IMR-90 (cell line): Measurements from ENCODE around the gene SS18L1. TPM values are rescaled to one million over a fixed set of nuclear protein-coding genes. Genes with fewer than 3 reads are reported as not detected.

Experiments used
- ATAC-seq: fragments of 200-7000 bp; cut with Tn5 transposase; 2 replicates; pipeline ENCODE4 v1.9.1; 2020; ENCODE audit warnings: low read depth, mild to moderate bottlenecking, moderate library complexity
- BruUV-seq: library from RNA; stranded (reverse); fragments of 400-500 nt; replicated peaks from 2 replicates; lab custom pipeline; 2021; lab: Mats Ljungman, UMichigan
- CTCF ChIA-PET: fragments of 300-600 bp; formaldehyde crosslinking; extraction: SDS; loops from one replicate; lab custom pipeline; 2021; ENCODE audit warnings: antibody characterized with exemption; lab: Yijun Ruan, JAX
- POLR2A ChIA-PET: fragments of 300-600 bp; sonication (Branson Sonifier 250); formaldehyde crosslinking; loops from one replicate; lab custom pipeline; 2022; ENCODE audit warnings: antibody characterized with exemption; ENCODE audit not compliant: unreplicated experiment; lab: Charles Lee
- DNase-seq: peaks from one replicate; pipeline ENCODE4 v3.0.0; 2013
- H2AFZ ChIP-seq: replicated peaks from 2 replicates; pipeline ENCODE3; 2013; ENCODE audit warnings: low read length, mild to moderate bottlenecking; ENCODE audit not compliant: poor library complexity
- H2AK5ac ChIP-seq: 2 replicates; pipeline ENCODE4 v1.6.1; 2013; ENCODE audit warnings: low read depth, low read length, inconsistent platforms
- H2AK9ac ChIP-seq: replicated peaks from 2 replicates; pipeline ENCODE3; 2013; ENCODE audit warnings: mild to moderate bottlenecking, low read depth, low read length, moderate library complexity; ENCODE audit not compliant: poor library complexity
- H2BK120ac ChIP-seq: 2 replicates; pipeline ENCODE4 v1.6.1; 2013; ENCODE audit warnings: low read depth, low read length, inconsistent platforms
- H2BK15ac ChIP-seq: 3 replicates; pipeline ENCODE4 v1.6.1; 2013; ENCODE audit warnings: low read depth, low read length, inconsistent platforms
- H2BK20ac ChIP-seq: 2 replicates; pipeline ENCODE4 v1.6.1; 2013; ENCODE audit warnings: low read depth, mild to moderate bottlenecking, inconsistent platforms, low read length, moderate library complexity
- H2BK5ac ChIP-seq: 2 replicates; pipeline ENCODE4 v1.6.1; 2013; ENCODE audit warnings: mild to moderate bottlenecking, low read depth, low read length, inconsistent platforms; ENCODE audit not compliant: poor library complexity, severe bottlenecking
- H3K14ac ChIP-seq: replicated peaks from 2 replicates; pipeline ENCODE4 v1.6.1; 2013; ENCODE audit warnings: low read depth, low read length, inconsistent platforms
- H3K18ac ChIP-seq: 2 replicates; pipeline ENCODE4 v1.6.1; 2013; ENCODE audit warnings: low read depth, low read length, control low read depth
- H3K23ac ChIP-seq: 2 replicates; pipeline ENCODE4 v1.6.1; 2013; ENCODE audit warnings: low read depth, low read length, inconsistent platforms
- H3K27ac ChIP-seq: 2 replicates; pipeline ENCODE4 v1.5.1; 2013; ENCODE audit warnings: mild to moderate bottlenecking, control low read depth, low read length; ENCODE audit not compliant: insufficient read depth
- H3K27me3 ChIP-seq: 2 replicates; pipeline ENCODE4 v1.6.1; 2013; ENCODE audit warnings: low read length; ENCODE audit not compliant: control insufficient read depth, insufficient read depth
- H3K36me3 ChIP-seq: 2 replicates; pipeline ENCODE4 v1.6.1; 2013; ENCODE audit warnings: low read length, mixed read lengths; ENCODE audit not compliant: control insufficient read depth, insufficient read depth
- H3K4ac ChIP-seq: 2 replicates; pipeline ENCODE4 v1.6.1; 2013; ENCODE audit warnings: low read depth, low read length, inconsistent platforms
- H3K4me1 ChIP-seq: 2 replicates; pipeline ENCODE4 v1.6.1; 2013; ENCODE audit warnings: low read length, mixed read lengths; ENCODE audit not compliant: control insufficient read depth, insufficient read depth
- H3K4me2 ChIP-seq: 2 replicates; pipeline ENCODE4 v1.6.1; 2013; ENCODE audit warnings: low read depth, mild to moderate bottlenecking, control low read depth, low read length, moderate library complexity
- H3K4me3 ChIP-seq: 2 replicates; pipeline ENCODE4 v1.5.1; 2013; ENCODE audit warnings: low read depth, mild to moderate bottlenecking, control low read depth, low read length, moderate library complexity; ENCODE audit not compliant: insufficient read depth
- H3K56ac ChIP-seq: 2 replicates; pipeline ENCODE4 v1.6.1; 2013; ENCODE audit warnings: low read length, inconsistent platforms; ENCODE audit not compliant: insufficient read depth; ENCODE audit errors: extremely low read depth
- H3K79me1 ChIP-seq, 2 experiments: 2 replicates each; pipeline ENCODE4 v1.6.1; 2013; ENCODE audit warnings: low read length in 2 of 2, inconsistent platforms in 1 of 2, low read depth in 1 of 2
- H3K9ac ChIP-seq: 2 replicates; pipeline ENCODE4 v1.6.1; 2013; ENCODE audit warnings: low read depth, low read length, control low read depth
- H3K9me1 ChIP-seq: 2 replicates; pipeline ENCODE4 v1.6.1; 2013; ENCODE audit warnings: low read length, inconsistent platforms; ENCODE audit not compliant: insufficient read depth
- H3K9me3 ChIP-seq: 2 replicates; pipeline ENCODE4 v1.6.1; 2013; ENCODE audit warnings: low read length; ENCODE audit not compliant: control insufficient read depth, insufficient read depth
- H4K20me1 ChIP-seq: 2 replicates; pipeline ENCODE4 v1.6.1; 2013; ENCODE audit warnings: low read length, inconsistent platforms; ENCODE audit not compliant: insufficient read depth
- H4K5ac ChIP-seq: 2 replicates; pipeline ENCODE4 v1.6.1; 2013; ENCODE audit warnings: mild to moderate bottlenecking, low read depth, low read length, control low read depth
- H4K8ac ChIP-seq, 2 experiments: 2 replicates each; pipeline ENCODE4 v1.6.1; 2013; ENCODE audit warnings: low read depth in 2 of 2, low read length in 2 of 2, control low read depth in 1 of 2, inconsistent platforms in 1 of 2
- H4K91ac ChIP-seq: 2 replicates; pipeline ENCODE4 v1.6.1; 2013; ENCODE audit warnings: low read depth, low read length, inconsistent platforms; ENCODE audit not compliant: insufficient read depth
- BHLHE40 ChIP-seq: fragments of 150-350 bp; IDR thresholded peaks from 2 replicates; pipeline ENCODE4 v1.6.1; 2016; ENCODE audit warnings: mild to moderate bottlenecking, low read depth, low read length
- CEBPB ChIP-seq: IDR thresholded peaks from 2 replicates; pipeline ENCODE4 v1.6.1; 2012; ENCODE audit warnings: low read depth, low read length, improper control_type of control experiment
- CHD1 ChIP-seq: IDR thresholded peaks from 2 replicates; pipeline ENCODE4 v1.6.1; 2012; ENCODE audit warnings: low read depth, low read length, improper control_type of control experiment
- CTCF ChIP-seq: conservative IDR thresholded peaks from 2 replicates; pipeline ENCODE4 v1.5.1; 2012; ENCODE audit warnings: mild to moderate bottlenecking, low read depth, low read length, improper control_type of control experiment
- ELK1 ChIP-seq: fragments of 150-350 bp; IDR thresholded peaks from 2 replicates; pipeline ENCODE4 v1.6.1; 2016; ENCODE audit warnings: low read depth, mild to moderate bottlenecking, low read length, moderate library complexity, borderline replicate concordance
- FOS ChIP-seq: fragments of 150-350 bp; IDR thresholded peaks from 2 replicates; pipeline ENCODE4 v1.6.1; 2016; ENCODE audit warnings: low read depth, low read length
- MAZ ChIP-seq: IDR thresholded peaks from 2 replicates; pipeline ENCODE4 v1.6.1; 2012; ENCODE audit warnings: low read depth, mild to moderate bottlenecking, low read length, improper control_type of control experiment, moderate library complexity, borderline replicate concordance
- MXI1 ChIP-seq: IDR thresholded peaks from 2 replicates; pipeline ENCODE4 v1.6.1; 2012; ENCODE audit warnings: low read depth, mild to moderate bottlenecking, low read length, moderate library complexity, borderline replicate concordance
- NFE2L2 ChIP-seq: fragments of 150-350 bp; IDR thresholded peaks from 2 replicates; pipeline ENCODE4 v1.6.1; 2016; ENCODE audit warnings: low read depth, mild to moderate bottlenecking, low read length
- POLR2A ChIP-seq: IDR thresholded peaks from 2 replicates; pipeline ENCODE4 v1.6.1; 2012; ENCODE audit warnings: mild to moderate bottlenecking, low read depth, low read length
- RAD21 ChIP-seq: IDR thresholded peaks from 2 replicates; pipeline ENCODE4 v1.6.1; 2012; ENCODE audit warnings: low read length, improper control_type of control experiment
- RCOR1 ChIP-seq: IDR thresholded peaks from 2 replicates; pipeline ENCODE4 v1.6.1; 2012; ENCODE audit warnings: mild to moderate bottlenecking, low read length, improper control_type of control experiment; ENCODE audit not compliant: insufficient replicate concordance
- RFX5 ChIP-seq: IDR thresholded peaks from 2 replicates; pipeline ENCODE4 v1.8.0; 2012; ENCODE audit warnings: low read depth, mild to moderate bottlenecking, low read length, moderate library complexity
- SMC3 ChIP-seq: fragments of 150-350 bp; IDR thresholded peaks from 2 replicates; pipeline ENCODE4 v1.6.1; 2016; ENCODE audit warnings: low read depth, mild to moderate bottlenecking, antibody characterized with exemption, low read length, moderate library complexity
- USF2 ChIP-seq: fragments of 150-350 bp; IDR thresholded peaks from 2 replicates; pipeline ENCODE4 v1.6.1; 2017; ENCODE audit warnings: mild to moderate bottlenecking, antibody characterized with exemption, low read length, low read depth
- WGBS, 2 experiments: methylation state at CpG; one replicate each; pipeline versions ENCODE4 v1.1.5 to v1.1.7; 2013; ENCODE audit warnings: missing lambda C conversion rate in 2 of 2; ENCODE audit not compliant: insufficient read length in 1 of 2; ENCODE audit errors: extremely low coverage in 2 of 2; 5-methylcytosine and 5-hydroxymethylcytosine counted together
- dilution Hi-C: fragments of 300-500 bp; cut with HindIII; formaldehyde crosslinking; loops from one replicate; pipeline ENCODE4 v1.14.3; 2018; ENCODE audit warnings: low sequenced_read_pairs; ENCODE audit not compliant: unreplicated experiment
- in situ Hi-C: fragments of 300-500 bp; cut with MboI; formaldehyde crosslinking; loops from 3 replicates; pipeline ENCODE4 v1.14.3; 2019; ENCODE audit warnings: low sequenced_read_pairs, inconsistent platforms, mixed read lengths
- intact Hi-C: fragments of 100-400 bp; cut with micrococcal nuclease; formaldehyde crosslinking; loops from 2 replicates; pipeline ENCODE4 v1.10.0; 2022
- polyA plus RNA-seq, 3 experiments: library from polyadenylated mRNA; depleted of rRNA; stranded (reverse); fragments of >200 nt; gene quantifications; 2 replicates each; pipeline ENCODE4 v1.2.3, GENCODE V29; 2012; ENCODE audit warnings: low replicate concordance in 1 of 3
- total RNA-seq: library from RNA; depleted of rRNA; stranded (reverse); fragments of >200 nt; gene quantifications from 2 replicates; pipeline ENCODE4 v1.2.3, GENCODE V29; 2012

Gene SS18L1
- total and polyA plus RNA-seq, 2 of the 4 experiments (the other 2 are of a cell fraction): 8.1 to 12.2 TPM

- dilution Hi-C loops: no loop called here
Measured at GRCh38 chr20:62103508-62104233, 39.9 kb upstream of the SS18L1 start.

More at GRCh38 chr20:62103508-62104233, 39.9 kb upstream of the SS18L1 start:
- H2BK15ac ChIP-seq: no peak overlapping the region
- H3K4me1 ChIP-seq: peaks cover 2% of the 10 kb centered on the region; the same call in 1 of the 2 replicates
- no peaks in the 10 kb centered on the region for H3K79me1 ChIP-seq
- no peak overlapping the region for H3K4me3 ChIP-seq
- ChIA-PET POLR2A (no interaction called here), CTCF (no interaction called here)
- no peak for TF ChIP-seq RCOR1
- TF ChIP-seq RAD21: no peak
- no peak for TF ChIP-seq CEBPB
- TF ChIP-seq MXI1: no peak
- no peak for TF ChIP-seq USF2
- no peak for TF ChIP-seq SMC3
- no peak for TF ChIP-seq NFE2L2
- no peak for TF ChIP-seq ELK1
- TF ChIP-seq POLR2A: no peak
- TF ChIP-seq BHLHE40: no peak
- TF ChIP-seq FOS: no peak
- no peak for TF ChIP-seq CHD1
- no peak for TF ChIP-seq CTCF
- no peak for TF ChIP-seq MAZ
- no peak for TF ChIP-seq RFX5
- no peak overlapping the region for H4K5ac ChIP-seq
- no peak overlapping the region for H2BK5ac ChIP-seq
- H4K20me1 ChIP-seq: no peaks in the 10 kb centered on the region
- no TSS peak for BruUV-seq
- H3K23ac ChIP-seq: no peak overlapping the region
- whole genome bisulfite sequencing, 2 experiments: 38% methylated on average over 7 of the region's 21 CpGs; no CpG with 5 or more reads in 1 of the 2 experiments
- DNase-seq: no peak
- H3K18ac ChIP-seq: no peak overlapping the region
- H3K56ac ChIP-seq: no peak overlapping the region
- no peak overlapping the region for H3K14ac ChIP-seq
- H3K9ac ChIP-seq: no peak overlapping the region
- H3K4ac ChIP-seq: no peak overlapping the region
- no peak overlapping the region for H2AK5ac ChIP-seq
- H3K4me2 ChIP-seq: no peak overlapping the region
- H2BK20ac ChIP-seq: no peak overlapping the region
- H3K27me3 ChIP-seq: peaks cover 5% of the 10 kb centered on the region
- intact Hi-C loops (no loop called here), in situ Hi-C loops (no loop called here)
- H4K8ac ChIP-seq: no peak overlapping the region
- no peak overlapping the region for H2AK9ac ChIP-seq
- H2AFZ ChIP-seq: no peak overlapping the region
- no peak for ATAC-seq
- H2BK120ac ChIP-seq: no peak overlapping the region
- H3K27ac ChIP-seq: no peak overlapping the region
- peaks cover 43% of the 10 kb centered on the region for H3K9me3 ChIP-seq
- H4K91ac ChIP-seq: no peak overlapping the region
- H3K36me3 ChIP-seq: no peaks in the 10 kb centered on the region
- no peaks in the 10 kb centered on the region for H3K9me1 ChIP-seq
